Kidney epithelial cell (primary cell): ENCODE data around the gene SV2C. TPM values are rescaled to one million over a fixed set of nuclear protein-coding genes. Genes with fewer than 3 reads are reported as not detected.

ENCODE experiments used
- DNase-seq: peaks from one replicate; pipeline ENCODE4 v3.0.0-alpha.2; 2010; ENCODE audit warnings: low read depth
- H3K27me3 ChIP-seq: 2 replicates; pipeline ENCODE4 v1.6.0; 2011; ENCODE audit warnings: low read length; ENCODE audit not compliant: control insufficient read depth, insufficient read depth
- H3K36me3 ChIP-seq: 2 replicates; pipeline ENCODE4 v1.5.1; 2011; ENCODE audit warnings: low read length; ENCODE audit not compliant: control insufficient read depth, insufficient read depth
- H3K4me3 ChIP-seq: 2 replicates; pipeline ENCODE4 v1.5.1; 2011; ENCODE audit warnings: low read depth, mild to moderate bottlenecking, control low read depth, low read length
- total RNA-seq: library from RNA; depleted of rRNA; stranded (reverse); fragments of >200 nt; gene quantifications from 2 replicates; pipeline ENCODE4 v1.2.3, GENCODE V29; 2015
- TF ChIP-seq, protein P1 (sequence below): IDR thresholded peaks from 2 replicates; pipeline ENCODE4 v1.5.1; 2011; ENCODE audit warnings: mild to moderate bottlenecking, moderate library complexity, low read length, control low read depth, inconsistent platforms; ENCODE audit not compliant: insufficient read depth, poor library complexity, severe bottlenecking

Gene SV2C
- total RNA-seq, 1 donor from 2014 or later = 0.04 TPM

DNA sequence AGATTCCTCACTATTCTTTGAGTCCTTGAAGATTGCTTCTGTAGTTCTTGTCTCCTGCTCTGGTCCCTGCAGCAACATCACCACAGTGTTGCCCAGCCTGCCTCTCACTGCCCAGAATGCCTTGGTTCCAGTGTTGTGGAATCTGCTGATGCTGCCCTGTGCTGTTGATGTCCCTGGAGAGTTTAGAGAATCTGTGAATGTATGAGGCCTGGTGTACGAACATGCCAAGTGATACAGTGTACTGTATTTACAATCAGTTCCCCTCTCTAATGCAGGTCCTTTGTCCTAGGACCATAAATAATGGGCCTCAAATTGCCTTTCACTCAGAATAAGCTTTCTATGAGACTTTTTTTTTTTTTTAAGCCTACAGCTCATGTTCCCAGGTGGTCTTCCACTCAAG is 8.2 kb downstream of the SV2C start:
- no peak overlapping the region for H3K4me3 ChIP-seq
- no peaks in the 10 kb centered on the region for H3K36me3 ChIP-seq
- H3K27me3 ChIP-seq = peaks cover 2% of the 10 kb centered on the region
- TF ChIP-seq, protein P1, sequence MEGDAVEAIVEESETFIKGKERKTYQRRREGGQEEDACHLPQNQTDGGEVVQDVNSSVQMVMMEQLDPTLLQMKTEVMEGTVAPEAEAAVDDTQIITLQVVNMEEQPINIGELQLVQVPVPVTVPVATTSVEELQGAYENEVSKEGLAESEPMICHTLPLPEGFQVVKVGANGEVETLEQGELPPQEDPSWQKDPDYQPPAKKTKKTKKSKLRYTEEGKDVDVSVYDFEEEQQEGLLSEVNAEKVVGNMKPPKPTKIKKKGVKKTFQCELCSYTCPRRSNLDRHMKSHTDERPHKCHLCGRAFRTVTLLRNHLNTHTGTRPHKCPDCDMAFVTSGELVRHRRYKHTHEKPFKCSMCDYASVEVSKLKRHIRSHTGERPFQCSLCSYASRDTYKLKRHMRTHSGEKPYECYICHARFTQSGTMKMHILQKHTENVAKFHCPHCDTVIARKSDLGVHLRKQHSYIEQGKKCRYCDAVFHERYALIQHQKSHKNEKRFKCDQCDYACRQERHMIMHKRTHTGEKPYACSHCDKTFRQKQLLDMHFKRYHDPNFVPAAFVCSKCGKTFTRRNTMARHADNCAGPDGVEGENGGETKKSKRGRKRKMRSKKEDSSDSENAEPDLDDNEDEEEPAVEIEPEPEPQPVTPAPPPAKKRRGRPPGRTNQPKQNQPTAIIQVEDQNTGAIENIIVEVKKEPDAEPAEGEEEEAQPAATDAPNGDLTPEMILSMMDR = no peak
- DNase-seq = no peak

GRCh38 chr5:76099286-76099702 is 16.1 kb downstream of the SV2C start:
- DNase-seq = no peak
- Histone ChIP-seq H3K27me3 (no peaks in the 10 kb centered on the region), H3K4me3 (no peak overlapping the region), H3K36me3 (no peaks in the 10 kb centered on the region)
- TF ChIP-seq, protein P1 = no peak

- Histone ChIP-seq H3K4me3 (no peak overlapping the region), H3K36me3 (no peaks in the 10 kb centered on the region), H3K27me3 (no peaks in the 10 kb centered on the region)
- TF ChIP-seq, protein P1 = no peak
- no peak for DNase-seq
These were observed 16.6 kb downstream of the SV2C start for GRCh38 chr5:76099756-76100155.

GRCh38 chr5:76104027-76104426 is 20.8 kb downstream of the SV2C start:
- DNase-seq = peak; percentile 1
- H3K4me3 ChIP-seq = no peak overlapping the region
- H3K36me3 ChIP-seq = no peaks in the 10 kb centered on the region
- H3K27me3 ChIP-seq = no peaks in the 10 kb centered on the region
- TF ChIP-seq, protein P1 = no peak

DNA sequence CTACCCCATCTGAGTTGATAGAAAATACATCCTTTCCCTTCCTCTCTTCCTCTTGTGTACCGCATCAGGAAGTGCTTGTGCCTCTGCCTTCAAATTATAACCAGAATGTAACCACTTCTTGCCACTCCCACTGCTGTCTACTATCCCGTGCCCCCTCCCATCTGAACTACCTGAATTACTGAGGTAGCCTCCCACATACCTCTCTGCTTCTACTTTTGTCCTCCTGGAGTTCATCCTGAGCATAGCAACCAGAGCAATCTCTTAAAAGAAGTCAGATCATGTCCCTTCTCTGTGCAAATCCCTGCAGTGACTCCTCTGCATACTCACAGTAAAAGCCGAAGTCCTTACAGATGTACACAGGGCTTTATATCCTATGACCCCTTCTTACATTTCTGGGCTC is 23.0 kb downstream of the SV2C start:
- TF ChIP-seq, protein P1 = no peak
- H3K27me3 ChIP-seq = no peaks in the 10 kb centered on the region
- no peak overlapping the region for H3K4me3 ChIP-seq
- H3K36me3 ChIP-seq = no peaks in the 10 kb centered on the region
- DNase-seq = no peak

DNA sequence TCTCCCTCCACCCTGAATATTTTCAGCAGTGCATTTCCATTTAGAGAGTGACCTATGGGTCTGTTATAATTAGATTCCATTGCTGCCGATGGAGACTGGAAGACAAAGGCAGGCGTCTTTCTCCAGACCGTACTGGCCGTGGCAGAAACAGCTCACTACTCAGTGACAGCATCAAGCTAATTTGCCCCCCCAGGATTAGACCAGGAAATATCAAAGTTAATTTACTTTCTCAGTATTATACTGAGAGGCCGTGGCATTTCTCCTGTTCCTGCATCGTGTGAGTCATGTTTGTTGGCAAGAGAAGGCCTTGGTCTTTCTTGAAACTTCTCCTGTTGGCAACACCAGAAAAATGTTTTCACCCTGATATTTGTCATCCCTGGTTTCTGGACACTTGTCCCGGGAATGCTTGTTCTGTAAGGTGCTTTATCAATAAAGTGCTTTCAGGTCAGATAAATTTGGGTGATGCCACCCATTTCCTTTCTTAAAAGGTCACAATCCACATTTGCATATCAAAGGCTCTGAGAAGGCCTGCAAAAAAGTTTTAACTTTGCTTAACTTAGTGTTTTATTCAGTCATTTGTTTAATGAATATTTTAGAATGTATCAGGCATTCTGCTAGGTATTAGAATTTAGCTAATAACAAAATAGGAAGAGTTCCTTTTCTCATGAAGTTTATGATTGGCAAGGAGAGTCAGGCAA is 28.4 kb downstream of the SV2C start:
- H3K4me3 ChIP-seq = no peak overlapping the region
- TF ChIP-seq, protein P1 = no peak
- peaks cover 2% of the 10 kb centered on the region for H3K27me3 ChIP-seq
- no peak for DNase-seq
- no peaks in the 10 kb centered on the region for H3K36me3 ChIP-seq
